ENCODE data around the gene MT1H.

DNA sequence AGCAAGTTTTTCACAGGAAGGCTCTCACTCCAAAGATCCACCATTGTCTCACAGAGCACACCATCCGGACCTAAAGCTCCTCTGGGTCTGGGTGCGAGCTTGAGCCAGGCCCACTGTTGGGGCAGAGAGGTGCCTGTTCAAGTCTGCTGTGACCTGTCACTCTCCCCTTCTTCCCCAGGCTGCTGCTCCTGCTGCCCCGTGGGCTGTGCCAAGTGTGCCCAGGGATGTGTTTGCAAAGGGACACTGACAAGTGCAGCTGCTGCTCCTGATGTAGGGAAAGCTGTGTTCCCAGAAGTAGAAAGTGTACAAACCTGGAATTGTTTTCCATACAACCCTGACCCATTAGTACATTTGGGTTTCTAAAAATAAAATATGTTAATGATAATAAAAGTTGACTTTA is 7.9 kb downstream of the MT1H start:
- TF ChIP-seq ZNF274 (IDR thresholded peaks at IDR 0.05; ENCODE audit: low read depth, low read length) (no peak), POLR2A (IDR thresholded peaks at IDR 0.05; ENCODE audit: borderline replicate concordance, extremely low read depth, insufficient read depth, insufficient read length) (no peak), RAD21 (IDR thresholded peaks at IDR 0.05; ENCODE audit: low read depth) (no peak)
- TF ChIP-seq, protein P1, sequence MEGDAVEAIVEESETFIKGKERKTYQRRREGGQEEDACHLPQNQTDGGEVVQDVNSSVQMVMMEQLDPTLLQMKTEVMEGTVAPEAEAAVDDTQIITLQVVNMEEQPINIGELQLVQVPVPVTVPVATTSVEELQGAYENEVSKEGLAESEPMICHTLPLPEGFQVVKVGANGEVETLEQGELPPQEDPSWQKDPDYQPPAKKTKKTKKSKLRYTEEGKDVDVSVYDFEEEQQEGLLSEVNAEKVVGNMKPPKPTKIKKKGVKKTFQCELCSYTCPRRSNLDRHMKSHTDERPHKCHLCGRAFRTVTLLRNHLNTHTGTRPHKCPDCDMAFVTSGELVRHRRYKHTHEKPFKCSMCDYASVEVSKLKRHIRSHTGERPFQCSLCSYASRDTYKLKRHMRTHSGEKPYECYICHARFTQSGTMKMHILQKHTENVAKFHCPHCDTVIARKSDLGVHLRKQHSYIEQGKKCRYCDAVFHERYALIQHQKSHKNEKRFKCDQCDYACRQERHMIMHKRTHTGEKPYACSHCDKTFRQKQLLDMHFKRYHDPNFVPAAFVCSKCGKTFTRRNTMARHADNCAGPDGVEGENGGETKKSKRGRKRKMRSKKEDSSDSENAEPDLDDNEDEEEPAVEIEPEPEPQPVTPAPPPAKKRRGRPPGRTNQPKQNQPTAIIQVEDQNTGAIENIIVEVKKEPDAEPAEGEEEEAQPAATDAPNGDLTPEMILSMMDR (IDR thresholded peaks at IDR 0.05 in 2 of 3, conservative IDR thresholded peaks at IDR 0.05 in 1 of 3; ENCODE audit: borderline replicate concordance in 1 of 3, insufficient read depth in 1 of 3, low read depth in 2 of 3, low read length in 2 of 3) = no peak

Data from HCT116 (cell line).